Putamen (tissue), 1 donor: ENCODE data around the gene HSPG2.
"Not testable (repeated sequence)": the region's sequence is repeated elsewhere in the genome, so short reads cannot be mapped to it uniquely, and the experiment has no call there.

Experiments used
- DNase-seq: peaks from one replicate; pipeline ENCODE4 v3.0.0-alpha.2; 2016; ENCODE audit warnings: low spot score

Gene HSPG2

DNA sequence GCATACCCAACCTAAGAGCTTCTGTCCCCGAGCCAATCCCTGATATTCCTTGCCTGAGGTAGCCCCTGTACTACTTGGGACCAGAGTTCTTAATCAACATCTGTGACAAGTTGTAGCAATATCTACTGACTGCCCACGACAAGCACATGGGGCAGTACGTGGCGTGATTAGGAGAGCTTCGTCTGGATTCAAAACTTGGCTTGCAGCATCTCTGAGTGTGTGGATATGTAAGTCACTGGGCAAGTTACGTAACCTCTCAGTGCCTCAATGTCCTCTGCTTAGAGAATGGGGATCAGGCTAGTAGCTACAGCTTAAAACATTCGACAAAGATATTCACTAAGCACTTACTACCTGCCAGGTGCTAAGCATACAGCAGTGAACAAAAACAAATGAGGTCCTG lies 5.0 kb downstream of the HSPG2 start:
- DNase-seq, result no peak

- no peak for DNase-seq
Observed at GRCh38 chr1:21931171-21932093, 5.7 kb downstream of the HSPG2 start.

DNA sequence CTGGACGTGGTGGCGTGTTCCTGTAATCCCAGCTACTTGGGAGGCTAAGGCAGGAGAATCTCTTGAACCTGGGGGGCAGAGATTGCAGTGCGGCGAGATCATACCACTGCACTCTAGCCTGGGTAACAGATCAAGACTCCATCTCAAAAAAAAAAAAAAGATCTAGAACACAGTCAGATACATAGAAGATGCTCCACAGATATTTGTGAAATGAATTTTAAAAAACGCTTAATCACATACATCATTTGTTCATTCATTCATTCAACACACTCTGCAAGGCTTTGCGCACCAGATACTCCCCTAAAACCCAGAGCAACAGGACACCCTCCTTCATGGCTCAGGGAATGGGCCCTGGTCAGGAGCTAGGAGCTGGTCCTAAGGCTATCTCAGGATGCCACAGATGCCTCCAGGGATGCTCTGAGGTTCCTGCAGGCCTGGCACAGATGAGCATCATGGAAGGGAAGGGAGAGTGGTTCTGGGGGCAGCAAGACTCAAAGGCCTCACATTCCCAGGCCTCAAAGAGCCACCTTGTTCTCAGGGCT lies 6.4 kb downstream of the HSPG2 start:
- DNase-seq, result no peak

DNA sequence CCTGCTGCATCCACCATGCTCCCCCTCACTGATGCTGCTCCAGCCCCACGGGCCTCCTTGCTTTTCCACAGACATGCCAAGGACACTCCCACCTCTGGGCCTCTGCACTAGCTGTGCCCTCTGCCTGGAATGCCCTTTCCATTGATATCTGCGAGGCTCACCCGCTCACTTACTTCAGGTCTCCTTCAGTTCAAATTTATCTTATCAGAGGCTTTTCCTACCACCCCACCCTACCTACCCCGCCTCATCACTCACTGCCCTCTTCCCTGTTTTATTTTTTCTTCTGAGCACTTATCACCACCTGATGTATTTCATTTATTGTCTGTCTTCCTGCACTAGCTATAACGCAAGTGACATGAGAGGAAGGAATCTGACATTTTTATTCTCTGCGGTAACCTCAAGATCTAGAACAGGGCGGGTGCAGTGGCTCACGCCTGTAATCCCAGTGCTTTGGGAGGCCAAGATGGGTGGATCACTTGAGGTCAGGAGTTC lies 7.0 kb downstream of the HSPG2 start:
- no peak for DNase-seq

DNA sequence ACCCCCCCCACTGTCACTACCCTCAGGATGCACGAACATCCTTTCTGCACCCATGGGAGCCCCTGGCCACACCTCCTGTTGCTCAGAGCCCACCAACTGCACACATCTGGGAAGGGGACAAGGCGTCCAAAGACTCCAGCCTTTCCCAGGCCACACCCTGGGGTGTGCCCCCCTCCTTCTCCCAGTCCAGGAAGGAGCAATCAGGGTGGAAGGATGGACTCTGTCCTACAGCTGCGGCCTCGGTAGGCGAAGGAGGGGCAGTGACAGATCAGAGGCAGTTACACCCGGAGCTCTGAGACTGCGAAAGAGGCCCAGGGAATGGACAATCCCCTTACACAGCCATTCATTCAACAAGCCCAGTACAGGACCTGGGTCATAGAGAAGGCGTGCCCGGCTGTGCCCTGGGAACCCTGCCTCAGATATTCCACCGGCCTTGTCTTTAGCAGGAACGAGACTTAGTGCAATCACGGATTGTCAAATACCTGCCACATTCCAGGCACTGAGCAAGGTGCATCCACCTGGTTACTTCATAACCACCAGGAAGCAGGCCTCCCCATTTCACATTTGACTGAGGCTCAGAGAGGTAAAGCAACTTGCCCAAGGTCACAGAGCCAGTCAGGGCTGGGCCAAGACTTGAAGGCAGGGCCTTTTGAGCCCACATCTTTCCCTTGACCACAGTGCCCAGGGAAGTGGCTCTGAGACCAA lies 9.4 kb downstream of the HSPG2 start:
- no peak for DNase-seq

DNA sequence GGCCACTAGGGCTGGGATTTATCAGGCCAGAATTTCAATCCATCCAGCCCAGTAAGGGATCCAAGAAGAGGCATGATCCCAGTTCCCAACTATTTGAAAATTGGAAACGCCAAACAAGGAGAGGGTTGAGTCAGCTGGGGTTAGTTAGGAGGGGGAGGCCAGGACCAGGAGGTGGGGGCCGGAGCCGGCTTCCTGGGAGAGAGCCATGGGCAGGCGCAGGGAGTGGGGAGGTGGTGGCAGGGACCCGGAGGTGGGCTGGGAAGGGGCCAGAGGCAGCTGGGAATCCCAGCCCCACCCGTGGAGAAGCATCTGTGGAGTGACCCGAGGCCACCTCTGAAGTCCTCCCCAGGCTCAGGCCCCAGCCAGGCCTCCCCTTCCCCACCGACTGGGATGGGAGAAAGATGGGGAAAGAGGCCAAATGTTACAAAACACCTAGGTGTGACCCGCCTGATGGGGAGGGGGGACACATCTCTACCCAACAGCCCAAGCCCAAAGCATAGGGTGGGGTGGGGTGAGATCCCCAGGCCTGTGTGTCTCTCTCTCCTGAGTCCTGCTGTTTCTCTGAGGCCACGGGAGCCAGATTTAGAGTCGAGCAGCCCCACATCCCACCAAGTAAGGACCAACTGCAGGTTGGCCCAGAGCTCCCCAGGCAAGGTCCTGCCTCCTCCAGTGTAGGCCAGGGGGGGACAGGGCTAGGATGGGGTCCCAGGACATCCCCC lies 10.1 kb downstream of the HSPG2 start:
- DNase-seq, result no peak

DNA sequence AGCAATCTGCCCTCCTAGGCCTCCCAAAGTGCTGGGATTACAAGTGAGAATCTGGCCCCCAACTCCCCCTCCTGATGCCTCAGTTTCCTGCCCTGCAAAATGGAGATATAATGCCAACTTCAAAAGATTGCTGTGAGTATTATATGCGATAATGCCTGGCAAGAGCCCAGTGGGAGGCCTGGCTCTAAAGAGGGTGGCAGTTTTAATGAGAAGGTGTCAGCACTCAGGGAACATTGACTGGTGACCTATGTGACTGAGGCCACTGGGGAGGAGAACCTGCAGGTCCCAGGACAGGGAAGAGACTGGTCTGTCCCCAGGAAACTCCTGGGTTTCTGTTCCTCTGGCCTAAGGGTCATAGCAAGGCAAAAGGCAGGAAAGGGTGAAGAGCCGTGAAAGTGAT lies 11.0 kb downstream of the HSPG2 start:
- no peak for DNase-seq

DNA sequence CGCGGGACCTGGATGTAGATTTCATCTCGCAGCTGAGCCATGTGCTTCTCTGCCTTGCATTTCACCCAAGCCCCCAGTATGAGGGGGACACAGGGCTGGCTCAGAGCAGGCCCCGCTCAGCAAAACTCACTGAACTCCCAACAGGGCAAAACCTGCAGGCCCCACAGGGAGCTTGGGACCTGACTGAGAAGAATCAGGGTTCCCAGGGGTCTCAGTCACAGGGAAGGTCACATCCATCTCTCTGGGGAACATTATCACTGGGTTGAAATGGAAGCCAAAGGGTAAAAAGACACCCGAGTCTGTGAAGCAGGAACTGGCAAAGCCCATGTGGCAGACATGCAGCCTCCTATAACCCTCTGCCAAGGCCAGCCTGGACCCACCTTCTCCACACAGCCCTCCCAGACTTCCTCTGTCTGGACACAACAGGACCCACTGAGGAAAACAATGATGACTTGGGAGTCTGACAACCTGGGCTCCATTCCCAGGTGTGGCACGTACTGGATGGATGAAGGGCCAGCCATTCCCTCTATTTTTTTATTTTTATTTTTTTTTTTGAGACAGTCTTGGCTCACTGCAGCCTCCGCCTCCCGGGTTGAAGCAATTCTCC lies 11.7 kb downstream of the HSPG2 start:
- DNase-seq, result no peak

- DNase-seq, result no peak
Observed at GRCh38 chr1:21924503-21925005, 12.6 kb downstream of the HSPG2 start.

GRCh38 chr1:21922090-21923013 lies 14.8 kb downstream of the HSPG2 start:
- no peak for DNase-seq

GRCh38 chr1:21921100-21921875 lies 15.8 kb downstream of the HSPG2 start:
- DNase-seq, result no peak

GRCh38 chr1:21919520-21919919 lies 17.6 kb downstream of the HSPG2 start:
- no peak for DNase-seq

DNA sequence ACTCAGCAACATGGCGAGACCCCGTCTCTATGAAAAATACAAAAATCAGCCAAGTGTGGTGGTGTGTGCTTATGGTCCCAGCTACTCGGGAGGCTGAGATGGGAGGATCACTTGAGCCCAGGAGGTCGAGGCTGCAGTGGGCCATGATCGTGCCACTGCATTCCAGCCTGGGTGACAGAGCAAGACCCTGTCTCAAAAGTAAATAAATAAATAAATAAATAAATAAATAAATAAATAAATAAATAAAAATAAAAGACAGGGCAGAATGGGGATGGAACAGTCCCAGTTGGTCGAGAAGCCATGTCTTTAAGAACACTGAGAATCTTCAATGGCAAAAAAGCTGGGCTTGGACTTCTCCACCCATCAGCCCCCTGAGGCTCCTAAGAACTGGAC lies 19.9 kb downstream of the HSPG2 start:
- DNase-seq, result not testable (repeated sequence)

GRCh38 chr1:21916447-21917238 lies 20.5 kb downstream of the HSPG2 start:
- no peak for DNase-seq

GRCh38 chr1:21914880-21915640 lies 22.1 kb downstream of the HSPG2 start:
- no peak for DNase-seq

DNA sequence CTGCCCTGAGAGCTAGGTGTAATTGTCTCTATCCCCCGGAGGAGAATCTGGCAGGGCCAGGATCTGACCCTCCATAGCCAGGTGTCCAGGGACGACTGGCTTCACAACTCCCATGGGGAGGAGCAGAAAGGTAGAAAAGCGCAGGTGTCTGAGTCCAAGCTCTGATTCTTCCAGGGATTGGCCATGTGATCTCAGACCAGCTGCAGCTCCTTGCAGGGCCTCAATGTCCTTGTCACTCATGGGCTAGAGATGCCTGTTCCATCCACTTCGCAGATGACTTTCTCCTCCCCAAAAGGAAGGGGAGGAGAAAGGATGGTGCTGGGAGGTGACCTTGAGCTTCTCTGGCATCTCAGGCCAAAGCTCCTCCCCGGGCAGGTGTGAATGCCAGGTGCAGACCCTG lies 22.7 kb downstream of the HSPG2 start:
- DNase-seq, result no peak

DNA sequence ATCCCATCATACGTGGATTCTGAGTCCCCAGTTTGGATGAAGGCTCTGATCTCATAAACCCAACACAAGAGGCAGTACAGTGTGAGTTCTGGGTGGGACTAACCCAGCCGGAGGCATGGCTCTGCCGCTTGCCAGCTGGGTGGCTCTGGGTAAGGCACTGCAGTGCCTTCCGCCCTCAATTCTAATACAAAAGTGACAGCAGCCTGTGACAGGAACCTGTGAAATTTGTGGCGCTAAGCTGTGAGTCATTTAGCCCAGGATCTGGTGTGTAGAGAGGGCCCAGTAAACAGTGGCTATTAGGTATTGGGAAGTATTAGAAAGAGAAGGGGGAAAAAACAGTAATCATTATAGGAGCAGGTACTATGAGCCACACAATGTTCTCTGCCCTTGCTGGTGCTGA lies 23.3 kb downstream of the HSPG2 start:
- DNase-seq, result no peak

- DNase-seq, result no peak
Observed at GRCh38 chr1:21913258-21913657, 23.9 kb downstream of the HSPG2 start.
